HepG2 (cell line): ENCODE measurements around the gene ACAP2. TPM values are rescaled to one million over a fixed set of nuclear protein-coding genes. Genes with fewer than 3 reads are reported as not detected.

ENCODE experiments used
- FOXK1 ChIP-seq: sonication (generic); formaldehyde crosslinking; IDR thresholded peaks from 2 replicates; pipeline ENCODE4 v1.4.0; 2020; ENCODE audit warnings: low read depth, missing genetic modification reagents, borderline replicate concordance
- HMG20A ChIP-seq: IDR thresholded peaks from 2 replicates; pipeline ENCODE4 v1.6.1; 2016; ENCODE audit warnings: borderline replicate concordance
- KAT7 ChIP-seq: IDR thresholded peaks from 2 replicates; pipeline ENCODE4 v1.6.1; 2018; ENCODE audit warnings: borderline replicate concordance, missing compliant biosample characterization
- MAF1 ChIP-seq: sonication (generic); formaldehyde crosslinking; IDR thresholded peaks from 2 replicates; pipeline ENCODE4 v1.5.0; 2020; ENCODE audit warnings: missing genetic modification reagents, borderline replicate concordance
- MEIS2 ChIP-seq: sonication (generic); formaldehyde crosslinking; IDR thresholded peaks from 2 replicates; pipeline ENCODE4 v1.9.0; 2021; ENCODE audit warnings: mild to moderate bottlenecking, missing genetic modification reagents
- ONECUT2 ChIP-seq: sonication (generic); formaldehyde crosslinking; IDR thresholded peaks from 2 replicates; pipeline ENCODE4 v1.4.0; 2020; ENCODE audit warnings: missing genetic modification reagents
- PHF8 ChIP-seq: sonication (generic); formaldehyde crosslinking; IDR thresholded peaks from 2 replicates; pipeline ENCODE4 v1.5.0; 2020; ENCODE audit warnings: missing genetic modification reagents
- RNF2 ChIP-seq: fragments of 450-650 bp; conservative IDR thresholded peaks from 2 replicates; pipeline ENCODE4 v1.6.1; 2016; ENCODE audit warnings: low read depth
- SIN3A ChIP-seq: IDR thresholded peaks from 2 replicates; pipeline ENCODE4 v1.6.1; 2011; ENCODE audit warnings: low read depth, mild to moderate bottlenecking, control low read depth, low read length, borderline replicate concordance
- ZNF260 ChIP-seq: sonication (generic); formaldehyde crosslinking; IDR thresholded peaks from 2 replicates; pipeline ENCODE4 v1.4.0; 2020; ENCODE audit warnings: missing genetic modification reagents, low read depth, mild to moderate bottlenecking, borderline replicate concordance
- ZNF674 ChIP-seq: sonication (generic); formaldehyde crosslinking; IDR thresholded peaks from 2 replicates; pipeline ENCODE4 v1.5.0; 2020; ENCODE audit warnings: low read depth, mild to moderate bottlenecking, missing genetic modification reagents
- polyA plus RNA-seq, 8 experiments: library from polyadenylated mRNA; depleted of rRNA in 3 of 8; stranded (reverse) in 7 of 8; unstranded in 1 of 8; fragments of >200 nt; fragmentation: Illumina TruSeq in 4 of 8; extraction: Trizol in 4 of 8; gene quantifications; 2 replicates each; pipeline versions ENCODE4 v1.2.1 to v1.2.3, GENCODE V29; 2011 to 2016; ENCODE audit warnings: low read depth in 4 of 8, missing spikeins in 1 of 8, mixed read lengths in 1 of 8; ENCODE audit not compliant: insufficient read depth in 1 of 8
- total RNA-seq, 5 experiments: library from RNA; depleted of rRNA; stranded (reverse); fragments of >200 nt; fragmentation: Illumina TruSeq; extraction: Trizol; gene quantifications; 2 replicates each; pipeline ENCODE4 v1.2.3, GENCODE V29; 2016; ENCODE audit warnings: low read depth in 1 of 5
- TF ChIP-seq, protein P1 (sequence below): sonication (generic); formaldehyde crosslinking; IDR thresholded peaks from 2 replicates; pipeline ENCODE4 v1.8.0; 2022; ENCODE audit warnings: mild to moderate bottlenecking, missing genetic modification reagents, moderate library complexity
- TF ChIP-seq, protein P2 (sequence below): IDR thresholded peaks from 2 replicates; pipeline ENCODE4 v1.6.1; 2016; ENCODE audit warnings: mild to moderate bottlenecking
- TF ChIP-seq, protein P3 (sequence below): sonication (generic); formaldehyde crosslinking; IDR thresholded peaks from 2 replicates; pipeline ENCODE4 v1.4.0; 2020; ENCODE audit warnings: missing genetic modification reagents, borderline replicate concordance
- TF ChIP-seq, protein P4 (sequence below): sonication (generic); formaldehyde crosslinking; IDR thresholded peaks from 2 replicates; pipeline ENCODE4 v1.8.1; 2023; ENCODE audit warnings: mild to moderate bottlenecking, missing genetic modification reagents, borderline replicate concordance
- TF ChIP-seq, protein P5 (sequence below): sonication (generic); formaldehyde crosslinking; IDR thresholded peaks from 2 replicates; pipeline ENCODE4 v1.4.0; 2020; ENCODE audit warnings: mild to moderate bottlenecking, missing genetic modification reagents

Gene ACAP2
- total and polyA plus RNA-seq, 2 of the 13 experiments (the other 11 are each of a cell fraction or from before 2014, with no cell fraction given) = 7.3 to 23.9 TPM

DNA sequence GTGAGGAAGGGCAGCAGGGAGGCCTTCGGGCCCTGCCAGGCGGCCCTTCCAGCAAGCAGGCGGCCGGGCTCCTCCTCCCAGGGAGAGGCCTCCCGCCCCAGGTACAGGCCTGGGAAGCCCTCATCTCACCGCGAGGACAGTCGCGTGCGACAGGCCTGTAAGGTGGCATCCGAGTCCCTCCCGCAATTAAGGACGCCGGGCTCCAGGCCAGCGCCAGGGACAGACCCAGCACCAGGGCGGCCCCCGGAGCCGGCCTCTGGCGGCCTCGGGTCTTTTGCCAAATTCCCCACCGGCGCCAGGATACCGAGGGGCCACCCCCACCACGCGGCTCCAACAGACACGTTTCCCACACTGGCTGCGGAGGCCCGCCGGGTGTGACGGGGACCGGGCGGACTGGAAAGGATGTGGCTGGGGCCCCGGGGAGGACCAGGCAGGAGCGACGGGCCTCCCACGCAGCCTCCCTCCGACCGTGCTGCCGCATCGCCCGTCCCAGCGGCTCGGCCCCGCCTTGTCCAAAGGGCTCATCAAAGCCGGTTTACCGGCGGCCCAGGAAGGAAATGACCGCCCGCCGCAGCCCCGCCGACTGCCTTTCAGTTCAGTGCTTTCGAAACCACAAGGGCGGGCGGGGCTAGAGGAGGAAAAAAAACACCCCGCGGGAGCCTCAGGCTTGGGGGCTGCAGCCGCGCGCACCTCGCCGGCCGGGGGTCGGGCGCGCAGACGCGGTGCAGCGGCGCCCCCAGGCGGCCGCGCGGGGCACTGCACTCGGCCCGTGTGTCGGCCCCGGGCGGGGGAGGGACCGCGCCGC, 183.1 kb downstream of the ACAP2 start (continued):
- TF ChIP-seq SIN3A = peak; percentile 68; the same call in 1 of the 2 replicates
- TF ChIP-seq ZNF260 (CRISPR knock-in tag) = no peak
- TF ChIP-seq, protein P1, sequence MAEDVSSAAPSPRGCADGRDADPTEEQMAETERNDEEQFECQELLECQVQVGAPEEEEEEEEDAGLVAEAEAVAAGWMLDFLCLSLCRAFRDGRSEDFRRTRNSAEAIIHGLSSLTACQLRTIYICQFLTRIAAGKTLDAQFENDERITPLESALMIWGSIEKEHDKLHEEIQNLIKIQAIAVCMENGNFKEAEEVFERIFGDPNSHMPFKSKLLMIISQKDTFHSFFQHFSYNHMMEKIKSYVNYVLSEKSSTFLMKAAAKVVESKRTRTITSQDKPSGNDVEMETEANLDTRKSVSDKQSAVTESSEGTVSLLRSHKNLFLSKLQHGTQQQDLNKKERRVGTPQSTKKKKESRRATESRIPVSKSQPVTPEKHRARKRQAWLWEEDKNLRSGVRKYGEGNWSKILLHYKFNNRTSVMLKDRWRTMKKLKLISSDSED = no peak; the same call in 1 of the 2 replicates
- TF ChIP-seq, protein P2, sequence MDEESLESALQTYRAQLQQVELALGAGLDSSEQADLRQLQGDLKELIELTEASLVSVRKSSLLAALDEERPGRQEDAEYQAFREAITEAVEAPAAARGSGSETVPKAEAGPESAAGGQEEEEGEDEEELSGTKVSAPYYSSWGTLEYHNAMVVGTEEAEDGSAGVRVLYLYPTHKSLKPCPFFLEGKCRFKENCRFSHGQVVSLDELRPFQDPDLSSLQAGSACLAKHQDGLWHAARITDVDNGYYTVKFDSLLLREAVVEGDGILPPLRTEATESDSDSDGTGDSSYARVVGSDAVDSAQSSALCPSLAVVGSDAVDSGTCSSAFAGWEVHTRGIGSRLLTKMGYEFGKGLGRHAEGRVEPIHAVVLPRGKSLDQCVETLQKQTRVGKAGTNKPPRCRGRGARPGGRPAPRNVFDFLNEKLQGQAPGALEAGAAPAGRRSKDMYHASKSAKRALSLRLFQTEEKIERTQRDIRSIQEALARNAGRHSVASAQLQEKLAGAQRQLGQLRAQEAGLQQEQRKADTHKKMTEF (CRISPR knock-in tag) = peak; percentile 92
- TF ChIP-seq MAF1 = no peak
- TF ChIP-seq ZNF674 = peak; percentile 24; the same call in 1 of the 2 replicates
- peak; percentile 15; the same call in 1 of the 2 replicates for TF ChIP-seq FOXK1
- TF ChIP-seq ONECUT2 = no peak; the same call in 1 of the 2 replicates
- peak; percentile 75 for TF ChIP-seq PHF8 (CRISPR knock-in tag)
- TF ChIP-seq, protein P3, sequence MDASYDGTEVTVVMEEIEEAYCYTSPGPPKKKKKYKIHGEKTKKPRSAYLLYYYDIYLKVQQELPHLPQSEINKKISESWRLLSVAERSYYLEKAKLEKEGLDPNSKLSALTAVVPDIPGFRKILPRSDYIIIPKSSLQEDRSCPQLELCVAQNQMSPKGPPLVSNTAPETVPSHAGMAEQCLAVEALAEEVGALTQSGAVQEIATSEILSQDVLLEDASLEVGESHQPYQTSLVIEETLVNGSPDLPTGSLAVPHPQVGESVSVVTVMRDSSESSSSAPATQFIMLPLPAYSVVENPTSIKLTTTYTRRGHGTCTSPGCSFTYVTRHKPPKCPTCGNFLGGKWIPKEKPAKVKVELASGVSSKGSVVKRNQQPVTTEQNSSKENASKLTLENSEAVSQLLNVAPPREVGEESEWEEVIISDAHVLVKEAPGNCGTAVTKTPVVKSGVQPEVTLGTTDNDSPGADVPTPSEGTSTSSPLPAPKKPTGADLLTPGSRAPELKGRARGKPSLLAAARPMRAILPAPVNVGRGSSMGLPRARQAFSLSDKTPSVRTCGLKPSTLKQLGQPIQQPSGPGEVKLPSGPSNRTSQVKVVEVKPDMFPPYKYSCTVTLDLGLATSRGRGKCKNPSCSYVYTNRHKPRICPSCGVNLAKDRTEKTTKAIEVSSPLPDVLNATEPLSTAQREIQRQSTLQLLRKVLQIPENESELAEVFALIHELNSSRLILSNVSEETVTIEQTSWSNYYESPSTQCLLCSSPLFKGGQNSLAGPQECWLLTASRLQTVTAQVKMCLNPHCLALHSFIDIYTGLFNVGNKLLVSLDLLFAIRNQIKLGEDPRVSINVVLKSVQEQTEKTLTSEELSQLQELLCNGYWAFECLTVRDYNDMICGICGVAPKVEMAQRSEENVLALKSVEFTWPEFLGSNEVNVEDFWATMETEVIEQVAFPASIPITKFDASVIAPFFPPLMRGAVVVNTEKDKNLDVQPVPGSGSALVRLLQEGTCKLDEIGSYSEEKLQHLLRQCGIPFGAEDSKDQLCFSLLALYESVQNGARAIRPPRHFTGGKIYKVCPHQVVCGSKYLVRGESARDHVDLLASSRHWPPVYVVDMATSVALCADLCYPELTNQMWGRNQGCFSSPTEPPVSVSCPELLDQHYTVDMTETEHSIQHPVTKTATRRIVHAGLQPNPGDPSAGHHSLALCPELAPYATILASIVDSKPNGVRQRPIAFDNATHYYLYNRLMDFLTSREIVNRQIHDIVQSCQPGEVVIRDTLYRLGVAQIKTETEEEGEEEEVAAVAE (CRISPR knock-in tag) = peak; percentile 55; the same call in 1 of the 2 replicates
- TF ChIP-seq, protein P4, sequence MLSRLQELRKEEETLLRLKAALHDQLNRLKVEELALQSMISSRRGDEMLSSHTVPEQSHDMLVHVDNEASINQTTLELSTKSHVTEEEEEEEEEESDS = no peak
- TF ChIP-seq MEIS2 = peak; percentile 57; the same call in 1 of the 2 replicates
- peak; percentile 73; the same call in 1 of the 2 replicates for TF ChIP-seq RNF2
- TF ChIP-seq, protein P5, sequence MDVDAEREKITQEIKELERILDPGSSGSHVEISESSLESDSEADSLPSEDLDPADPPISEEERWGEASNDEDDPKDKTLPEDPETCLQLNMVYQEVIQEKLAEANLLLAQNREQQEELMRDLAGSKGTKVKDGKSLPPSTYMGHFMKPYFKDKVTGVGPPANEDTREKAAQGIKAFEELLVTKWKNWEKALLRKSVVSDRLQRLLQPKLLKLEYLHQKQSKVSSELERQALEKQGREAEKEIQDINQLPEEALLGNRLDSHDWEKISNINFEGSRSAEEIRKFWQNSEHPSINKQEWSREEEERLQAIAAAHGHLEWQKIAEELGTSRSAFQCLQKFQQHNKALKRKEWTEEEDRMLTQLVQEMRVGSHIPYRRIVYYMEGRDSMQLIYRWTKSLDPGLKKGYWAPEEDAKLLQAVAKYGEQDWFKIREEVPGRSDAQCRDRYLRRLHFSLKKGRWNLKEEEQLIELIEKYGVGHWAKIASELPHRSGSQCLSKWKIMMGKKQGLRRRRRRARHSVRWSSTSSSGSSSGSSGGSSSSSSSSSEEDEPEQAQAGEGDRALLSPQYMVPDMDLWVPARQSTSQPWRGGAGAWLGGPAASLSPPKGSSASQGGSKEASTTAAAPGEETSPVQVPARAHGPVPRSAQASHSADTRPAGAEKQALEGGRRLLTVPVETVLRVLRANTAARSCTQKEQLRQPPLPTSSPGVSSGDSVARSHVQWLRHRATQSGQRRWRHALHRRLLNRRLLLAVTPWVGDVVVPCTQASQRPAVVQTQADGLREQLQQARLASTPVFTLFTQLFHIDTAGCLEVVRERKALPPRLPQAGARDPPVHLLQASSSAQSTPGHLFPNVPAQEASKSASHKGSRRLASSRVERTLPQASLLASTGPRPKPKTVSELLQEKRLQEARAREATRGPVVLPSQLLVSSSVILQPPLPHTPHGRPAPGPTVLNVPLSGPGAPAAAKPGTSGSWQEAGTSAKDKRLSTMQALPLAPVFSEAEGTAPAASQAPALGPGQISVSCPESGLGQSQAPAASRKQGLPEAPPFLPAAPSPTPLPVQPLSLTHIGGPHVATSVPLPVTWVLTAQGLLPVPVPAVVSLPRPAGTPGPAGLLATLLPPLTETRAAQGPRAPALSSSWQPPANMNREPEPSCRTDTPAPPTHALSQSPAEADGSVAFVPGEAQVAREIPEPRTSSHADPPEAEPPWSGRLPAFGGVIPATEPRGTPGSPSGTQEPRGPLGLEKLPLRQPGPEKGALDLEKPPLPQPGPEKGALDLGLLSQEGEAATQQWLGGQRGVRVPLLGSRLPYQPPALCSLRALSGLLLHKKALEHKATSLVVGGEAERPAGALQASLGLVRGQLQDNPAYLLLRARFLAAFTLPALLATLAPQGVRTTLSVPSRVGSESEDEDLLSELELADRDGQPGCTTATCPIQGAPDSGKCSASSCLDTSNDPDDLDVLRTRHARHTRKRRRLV (CRISPR knock-in tag) = peak; percentile 87
- peak; percentile 42; the same call in 1 of the 2 replicates for TF ChIP-seq HMG20A
- peak; percentile 91; the same call in 1 of the 2 replicates for TF ChIP-seq KAT7 (CRISPR knock-in tag)
